ENCODE results near the gene HSPA9.

GRCh38 chr5:138569782-138570181, 5.4 kb downstream of the HSPA9 start:
- TF ChIP-seq, protein P1, sequence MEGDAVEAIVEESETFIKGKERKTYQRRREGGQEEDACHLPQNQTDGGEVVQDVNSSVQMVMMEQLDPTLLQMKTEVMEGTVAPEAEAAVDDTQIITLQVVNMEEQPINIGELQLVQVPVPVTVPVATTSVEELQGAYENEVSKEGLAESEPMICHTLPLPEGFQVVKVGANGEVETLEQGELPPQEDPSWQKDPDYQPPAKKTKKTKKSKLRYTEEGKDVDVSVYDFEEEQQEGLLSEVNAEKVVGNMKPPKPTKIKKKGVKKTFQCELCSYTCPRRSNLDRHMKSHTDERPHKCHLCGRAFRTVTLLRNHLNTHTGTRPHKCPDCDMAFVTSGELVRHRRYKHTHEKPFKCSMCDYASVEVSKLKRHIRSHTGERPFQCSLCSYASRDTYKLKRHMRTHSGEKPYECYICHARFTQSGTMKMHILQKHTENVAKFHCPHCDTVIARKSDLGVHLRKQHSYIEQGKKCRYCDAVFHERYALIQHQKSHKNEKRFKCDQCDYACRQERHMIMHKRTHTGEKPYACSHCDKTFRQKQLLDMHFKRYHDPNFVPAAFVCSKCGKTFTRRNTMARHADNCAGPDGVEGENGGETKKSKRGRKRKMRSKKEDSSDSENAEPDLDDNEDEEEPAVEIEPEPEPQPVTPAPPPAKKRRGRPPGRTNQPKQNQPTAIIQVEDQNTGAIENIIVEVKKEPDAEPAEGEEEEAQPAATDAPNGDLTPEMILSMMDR (IDR thresholded peaks at IDR 0.05): no peak
- TF ChIP-seq POLR2A (IDR thresholded peaks at IDR 0.05): no peak
